GM19463 (cell line): ENCODE results near the gene FAS.

ENCODE experiments used
- ATAC-seq: cut with Tn5 transposase; IDR thresholded peaks from one replicate; pipeline ENCODE4 v1.9.1; 2021; ENCODE audit warnings: mild to moderate bottlenecking, moderate library complexity; ENCODE audit not compliant: unreplicated experiment

The FAS gene

DNA sequence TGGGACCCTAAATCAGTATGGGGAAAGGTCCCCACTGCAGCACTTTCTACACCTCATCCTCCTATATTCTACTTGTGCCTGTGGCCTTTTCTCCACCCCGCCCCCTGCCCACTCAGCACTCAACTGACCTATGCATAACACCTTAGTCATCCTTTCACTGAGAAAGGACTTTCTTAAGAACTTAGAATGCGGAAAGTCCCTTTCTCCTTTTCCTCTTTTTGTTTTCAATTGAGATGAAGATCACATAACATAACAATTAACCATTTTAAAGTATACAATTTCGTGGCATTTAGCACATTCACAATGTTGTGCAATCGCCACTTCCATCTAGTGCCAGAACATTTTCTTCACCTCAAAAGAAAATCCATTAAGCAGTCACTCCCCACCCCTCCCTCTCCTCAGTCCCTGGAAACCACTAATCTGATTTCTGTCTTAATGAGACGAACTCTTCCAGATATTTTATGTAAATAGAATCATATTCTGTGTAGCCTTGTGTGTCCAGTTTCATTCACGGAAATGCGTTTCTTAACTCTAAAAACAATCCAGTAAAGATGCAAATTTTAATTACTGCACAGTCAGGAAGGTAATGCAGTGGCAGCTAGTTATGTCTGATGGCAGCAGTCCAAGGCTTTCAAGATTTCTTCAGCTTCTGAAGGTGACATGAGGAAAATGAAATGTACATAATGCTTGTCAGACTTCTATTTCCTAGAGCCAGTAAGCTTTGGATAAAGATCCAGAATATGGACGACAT lies 41.7 kb downstream of the FAS start:
- ATAC-seq, result peak; percentile 89

DNA sequence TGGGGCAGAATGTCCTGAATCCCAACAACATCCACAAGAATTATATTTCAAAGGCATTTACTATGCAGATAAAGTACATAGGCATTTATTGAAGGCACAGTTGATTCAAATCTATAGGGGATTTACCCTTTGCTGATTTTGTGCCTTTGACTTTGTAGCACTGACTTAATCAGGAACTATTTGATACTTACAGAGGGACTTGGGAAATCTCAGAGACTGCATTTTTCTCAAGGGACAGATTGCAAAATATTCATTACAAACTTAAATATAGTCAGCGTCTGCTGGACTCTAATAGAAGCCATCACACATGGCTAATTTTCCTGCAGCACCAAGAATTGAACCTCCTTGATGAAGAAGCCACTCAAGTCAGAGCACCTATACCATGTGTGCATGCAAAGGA lies 44.9 kb downstream of the FAS start:
- no peak for ATAC-seq

DNA sequence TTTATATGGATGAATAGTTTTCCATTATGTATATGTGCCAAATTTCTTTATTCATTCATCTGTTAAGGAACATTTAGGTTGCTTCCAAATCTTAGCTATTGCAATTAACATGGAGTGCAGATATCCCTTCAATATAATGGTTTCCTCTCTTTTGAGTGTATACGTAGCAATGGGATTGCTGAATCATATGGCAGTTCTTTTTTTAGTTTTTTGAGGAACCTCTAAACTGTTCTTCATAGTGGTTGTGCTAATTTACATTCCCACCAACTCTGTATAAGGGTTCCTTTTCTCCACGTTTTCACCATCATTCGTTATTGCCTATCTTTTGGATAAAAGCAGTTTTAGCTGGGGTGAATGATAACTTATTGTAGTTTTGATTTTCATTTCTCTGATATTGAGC lies 46.5 kb downstream of the FAS start:
- no peak for ATAC-seq

DNA sequence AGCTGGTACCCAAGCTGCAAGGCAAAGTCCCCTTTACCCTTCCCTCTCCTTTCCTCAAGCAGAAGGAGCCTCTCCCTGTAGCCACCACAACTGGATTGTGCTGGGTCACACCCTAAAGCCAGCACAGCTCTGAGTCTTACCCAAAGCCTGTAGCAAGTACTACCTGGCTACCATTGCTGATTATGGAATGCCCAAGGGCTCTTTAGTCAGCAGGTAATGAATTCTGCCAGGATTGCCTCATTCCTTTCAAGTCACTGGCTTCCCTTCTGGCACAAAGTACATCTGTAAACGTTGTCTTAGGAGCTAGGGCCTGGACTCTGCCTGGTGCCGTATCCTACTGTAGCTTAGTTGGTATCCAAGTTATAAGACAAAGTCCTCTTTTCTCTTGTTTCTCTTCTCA lies 52.0 kb downstream of the FAS start:
- no peak for ATAC-seq

DNA sequence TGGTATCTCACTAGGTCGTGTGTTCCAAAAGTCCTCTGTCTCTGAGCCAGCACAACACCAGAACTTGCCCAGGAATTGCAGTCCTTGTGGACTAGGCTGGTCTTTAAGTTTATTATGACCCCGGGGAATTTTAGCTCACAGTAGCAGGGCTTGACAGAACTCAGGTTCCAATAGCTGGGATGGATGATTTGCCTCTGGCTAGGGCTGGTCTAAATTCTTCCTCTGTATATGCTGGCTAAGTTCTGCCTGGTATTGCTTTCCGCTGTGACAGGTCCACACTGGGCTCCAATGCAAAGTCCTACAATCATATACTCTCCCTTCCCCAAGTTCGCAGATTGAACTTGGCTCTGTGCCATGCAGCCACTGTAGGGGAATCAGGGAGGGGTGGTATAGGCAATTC lies 52.5 kb downstream of the FAS start:
- no peak for ATAC-seq

DNA sequence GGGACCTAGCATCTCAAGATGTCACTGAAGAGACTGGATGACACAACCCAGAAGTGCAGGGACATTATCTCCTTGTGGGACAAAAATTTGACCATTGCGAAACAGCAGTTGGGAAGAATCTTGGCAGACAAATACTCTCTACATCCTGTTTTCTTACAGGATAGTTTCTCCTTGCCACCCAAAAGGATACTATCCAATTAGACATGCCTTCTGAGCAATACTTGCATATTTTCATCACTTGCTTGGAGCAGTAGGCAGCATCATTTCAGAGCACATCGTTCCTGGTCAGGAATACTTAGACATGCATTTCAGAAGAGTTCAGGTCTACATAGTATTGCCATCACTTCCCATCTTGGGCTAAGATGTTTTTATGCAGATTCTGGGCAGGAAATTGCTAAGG lies 56.8 kb downstream of the FAS start:
- ATAC-seq, result no peak

DNA sequence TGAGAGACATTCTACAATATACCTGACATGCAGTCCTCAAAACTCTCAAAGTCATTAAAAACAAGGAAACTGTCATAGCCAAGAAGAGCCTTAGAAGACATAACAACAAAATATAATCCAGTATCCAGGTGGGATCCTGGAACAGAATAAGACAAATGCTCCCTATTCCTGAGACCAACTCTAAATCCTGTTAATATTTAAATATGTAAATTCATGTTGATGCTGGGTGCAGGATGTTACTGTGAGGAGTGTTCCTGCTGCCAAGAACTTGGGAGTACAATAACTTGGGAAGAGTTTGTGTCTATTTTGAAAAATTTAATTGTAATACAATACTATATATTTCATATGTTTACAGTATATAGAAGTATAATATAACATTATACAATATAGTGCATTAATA lies 61.0 kb downstream of the FAS start:
- ATAC-seq, result no peak

DNA sequence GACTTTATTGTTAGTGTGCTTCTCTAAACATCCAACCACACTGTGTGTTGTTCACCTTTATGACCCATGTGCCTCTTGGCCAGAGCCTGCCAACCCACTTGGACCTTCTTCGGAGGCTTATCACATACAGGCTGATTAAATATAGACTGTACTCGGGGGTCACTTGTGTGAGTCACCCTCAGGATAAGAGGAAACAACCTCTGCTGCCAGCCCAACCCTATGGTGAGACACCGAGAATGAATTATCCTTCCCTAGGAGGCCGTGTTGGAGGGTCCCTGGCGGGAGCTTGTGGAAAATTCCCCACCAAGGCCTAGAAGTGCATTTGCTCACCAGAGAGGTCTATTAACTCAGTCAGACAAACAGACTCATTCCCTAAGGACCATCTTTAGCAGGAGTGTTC lies 63.0 kb downstream of the FAS start:
- no peak for ATAC-seq

DNA sequence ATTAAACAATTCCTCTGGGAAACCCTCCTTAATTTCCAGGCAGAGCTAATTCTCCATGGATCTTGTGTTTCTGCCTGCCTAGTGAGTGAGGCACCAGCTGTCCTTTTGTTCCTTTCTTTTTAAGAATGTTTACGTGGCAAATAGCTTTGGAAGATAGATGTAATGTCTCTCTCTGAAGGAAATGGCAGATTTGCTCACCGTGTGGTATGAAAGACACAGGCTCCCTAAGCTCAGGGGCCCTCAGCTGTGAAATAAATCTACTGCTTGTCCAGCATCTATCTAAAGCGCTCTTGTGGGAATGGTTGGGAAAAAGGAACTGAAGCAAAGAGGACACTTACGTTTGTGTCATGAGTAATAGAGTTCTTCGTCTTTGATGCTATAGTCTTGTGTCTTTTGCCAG lies 64.6 kb downstream of the FAS start:
- ATAC-seq, result no peak

DNA sequence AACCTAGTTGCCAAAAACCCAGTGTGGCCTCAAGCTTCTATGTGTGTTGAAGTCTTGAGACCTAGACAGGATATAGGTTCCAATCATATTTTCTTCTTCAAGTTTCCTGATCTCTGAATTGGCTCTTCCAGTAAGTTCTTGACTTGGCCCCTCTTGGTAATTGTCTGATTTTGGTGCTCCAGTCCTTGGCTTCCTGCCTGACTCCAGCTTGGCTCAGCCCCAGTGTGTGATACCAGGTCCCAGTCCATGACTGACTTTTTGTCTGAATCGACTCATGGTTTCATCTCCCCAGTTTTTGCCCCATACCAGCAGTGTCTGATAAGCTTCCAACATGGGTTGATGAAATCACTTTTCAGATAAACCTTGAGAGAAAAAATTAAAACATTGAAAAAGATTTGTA lies 72.3 kb downstream of the FAS start:
- ATAC-seq, result no peak

DNA sequence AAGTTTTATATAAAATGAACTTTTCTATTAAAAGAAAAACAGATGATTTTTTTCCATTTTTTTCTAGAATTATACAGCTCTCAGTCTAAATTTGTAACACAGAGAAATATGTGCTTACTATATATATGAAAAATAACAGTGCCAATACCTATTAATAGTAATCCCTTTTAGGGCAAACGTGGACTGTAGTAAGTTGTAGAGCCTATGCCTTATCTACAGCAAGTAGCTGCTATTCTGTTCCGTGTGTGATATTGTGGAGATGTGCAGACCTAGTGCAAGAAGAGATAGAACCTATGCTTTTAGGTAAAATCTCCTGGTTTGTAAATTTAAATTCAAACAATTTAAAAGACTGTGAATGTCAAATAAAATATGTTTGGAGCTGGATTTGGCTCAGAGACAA lies 72.9 kb downstream of the FAS start:
- ATAC-seq, result no peak

DNA sequence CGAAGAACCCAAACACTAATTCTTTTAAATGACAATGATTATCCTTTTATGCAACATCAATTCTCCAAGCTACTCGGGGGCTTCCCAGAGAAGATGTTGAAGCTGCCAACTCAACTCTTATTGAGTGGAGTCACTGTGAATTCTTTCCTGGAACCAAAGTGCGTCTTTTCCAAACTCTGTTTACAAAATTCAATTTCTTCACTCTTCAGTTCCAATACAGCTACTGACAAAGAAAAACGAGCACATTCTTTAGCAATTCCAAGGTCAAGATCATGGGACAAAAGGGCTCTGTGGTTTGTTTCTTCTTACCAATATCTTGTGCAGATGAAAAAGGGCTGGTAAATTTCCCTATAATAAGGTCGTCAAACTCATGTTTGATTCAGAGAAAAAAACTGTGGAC lies 74.2 kb downstream of the FAS start:
- ATAC-seq, result no peak
